Suprapubic skin (tissue), 4 donors: Measurements from ENCODE around the gene ADGRD1.

Source experiments
- EP300 ChIP-seq: sonication (generic); formaldehyde crosslinking; IDR thresholded peaks from one replicate; pipeline ENCODE4 v1.6.1; 2017; ENCODE audit warnings: antibody characterized with exemption
- POLR2A ChIP-seq, 2 donors: fragments of 450-650 bp; IDR thresholded peaks; one replicate each; pipeline ENCODE4 v1.6.1; 2017; ENCODE audit warnings: antibody characterized with exemption in 2 of 2, mild to moderate bottlenecking in 2 of 2, moderate library complexity in 2 of 2
- POLR2AphosphoS5 ChIP-seq, 3 donors: sonication (generic); formaldehyde crosslinking; IDR thresholded peaks; one replicate each; pipeline ENCODE4 v1.6.1; 2017; ENCODE audit warnings: antibody characterized with exemption in 3 of 3
- TF ChIP-seq, protein P1 (sequence below), 2 donors: fragments of 200-600 bp in 1 of 2; fragments of 450-650 bp in 1 of 2; sonication (generic) in 1 of 2; IDR thresholded peaks; one replicate each; pipeline ENCODE4 v1.5.1; 2016 to 2019; ENCODE audit warnings: antibody characterized with exemption in 2 of 2, mild to moderate bottlenecking in 1 of 2, moderate library complexity in 1 of 2

DNA sequence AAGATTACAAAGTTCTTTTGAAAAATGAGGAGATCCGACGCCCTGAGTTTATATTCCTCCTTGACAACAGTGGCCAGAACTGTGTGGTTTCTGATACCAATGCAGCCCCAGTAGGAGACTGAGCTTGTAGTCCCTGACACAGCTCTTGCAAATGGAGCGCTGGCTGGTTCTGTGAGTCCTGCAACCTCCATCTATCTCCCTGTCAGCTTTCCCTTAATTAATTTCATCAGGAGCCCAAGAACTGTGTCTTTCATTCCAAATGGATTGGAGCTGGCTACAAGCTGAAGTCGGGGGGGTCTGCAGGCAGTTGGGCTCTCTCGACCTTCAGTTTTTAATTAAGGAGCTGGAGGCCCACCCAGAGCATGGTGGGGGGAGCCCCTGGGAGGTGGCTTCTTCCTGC lies 160.6 kb downstream of the ADGRD1 start:
- TF ChIP-seq POLR2AphosphoS5 (IDR thresholded peaks at IDR 0.05) (no peak), EP300 (no peak), POLR2A (IDR thresholded peaks at IDR 0.05) (no peak)
- TF ChIP-seq, protein P1, sequence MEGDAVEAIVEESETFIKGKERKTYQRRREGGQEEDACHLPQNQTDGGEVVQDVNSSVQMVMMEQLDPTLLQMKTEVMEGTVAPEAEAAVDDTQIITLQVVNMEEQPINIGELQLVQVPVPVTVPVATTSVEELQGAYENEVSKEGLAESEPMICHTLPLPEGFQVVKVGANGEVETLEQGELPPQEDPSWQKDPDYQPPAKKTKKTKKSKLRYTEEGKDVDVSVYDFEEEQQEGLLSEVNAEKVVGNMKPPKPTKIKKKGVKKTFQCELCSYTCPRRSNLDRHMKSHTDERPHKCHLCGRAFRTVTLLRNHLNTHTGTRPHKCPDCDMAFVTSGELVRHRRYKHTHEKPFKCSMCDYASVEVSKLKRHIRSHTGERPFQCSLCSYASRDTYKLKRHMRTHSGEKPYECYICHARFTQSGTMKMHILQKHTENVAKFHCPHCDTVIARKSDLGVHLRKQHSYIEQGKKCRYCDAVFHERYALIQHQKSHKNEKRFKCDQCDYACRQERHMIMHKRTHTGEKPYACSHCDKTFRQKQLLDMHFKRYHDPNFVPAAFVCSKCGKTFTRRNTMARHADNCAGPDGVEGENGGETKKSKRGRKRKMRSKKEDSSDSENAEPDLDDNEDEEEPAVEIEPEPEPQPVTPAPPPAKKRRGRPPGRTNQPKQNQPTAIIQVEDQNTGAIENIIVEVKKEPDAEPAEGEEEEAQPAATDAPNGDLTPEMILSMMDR (IDR thresholded peaks at IDR 0.05) = no peak
